ENCODE data around the gene PARD3. TPM values are rescaled to one million over a fixed set of nuclear protein-coding genes. Genes with fewer than 3 reads are reported as not detected.
A peak's percentile ranks its signal among the peaks of the same experiment; 100 is the strongest.

The PARD3 gene
- total and polyA plus RNA-seq, 10 of the 15 experiments (the other 5 are each of a cell fraction or from before 2014, with no cell fraction given) = 2.6 to 43.1 (median 13.9) TPM

DNA sequence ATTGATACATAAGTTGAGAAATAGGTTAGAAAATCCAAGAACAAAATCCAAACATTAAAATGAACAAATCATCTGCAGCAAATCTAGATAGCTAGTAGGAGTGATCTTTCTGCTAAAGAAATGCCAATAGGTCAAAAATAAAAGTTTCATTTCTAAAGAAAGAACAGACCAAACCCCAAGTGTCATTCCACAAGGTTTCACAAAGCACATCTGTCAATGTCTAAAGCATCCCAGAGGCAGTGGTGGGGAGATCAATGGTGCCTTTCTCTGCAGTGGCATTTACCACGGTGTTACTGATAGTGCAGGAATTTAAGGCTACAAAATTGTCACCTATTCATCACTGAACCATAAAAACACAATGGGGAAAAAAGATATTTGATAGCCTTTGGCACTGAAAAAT is 147.9 kb downstream of the PARD3 start:
- no peak overlapping the region for H3K9ac ChIP-seq (ENCODE audit: control insufficient read depth, insufficient read depth, low read length)
- in situ Hi-C loops (cut with MboI) (no loop called here), intact Hi-C loops (cut with micrococcal nuclease; ENCODE audit: unreplicated experiment) (loop anchor here (5.0 to 10.0 kb wide), 5 partner anchors 55 to 548 kb away; partner anchors contain the start of gene PARD3)
- no TSS peak for BruUV-seq (replicated peaks)
- no peaks in the 10 kb centered on the region for H3K79me2 ChIP-seq (ENCODE audit: control insufficient read depth, insufficient read depth, low read length)
- no peaks in the 10 kb centered on the region for H3K9me3 ChIP-seq (replicated peaks; ENCODE audit: control insufficient read depth, insufficient read depth, low read length)
- H3K4me3 ChIP-seq = no peak overlapping the region
- ChIA-PET POLR2A (no interaction called here), CTCF (interaction anchor here (0.6 to 4.7 kb wide), 19 partner anchors 11 to 544 kb away, joined by 3 to 68 read pairs (median 5); no protein-coding TSS in a partner anchor), RAD21 (ENCODE audit: unreplicated experiment) (interaction anchor here (0.7 to 3.8 kb wide), 15 partner anchors 13 to 385 kb away, joined by 3 to 33 read pairs (median 4); no protein-coding TSS in a partner anchor), SMC1A (ENCODE audit: uncharacterized antibody, unreplicated experiment) (interaction anchor here (0.7 to 4.1 kb wide), 12 partner anchors 14 to 359 kb away, joined by 3 to 54 read pairs (median 4); no protein-coding TSS in a partner anchor)
- H2AFZ ChIP-seq (ENCODE audit: control insufficient read depth, low read depth, low read length) = no peak overlapping the region
- TF ChIP-seq RUNX3 (IDR thresholded peaks at IDR 0.05; ENCODE audit: low read length) (no peak), RELA (IDR thresholded peaks at IDR 0.05; ENCODE audit: borderline replicate concordance, partially characterized antibody) (no peak), IKZF1 (conservative IDR thresholded peaks at IDR 0.05) (0 out of 2 replicates have a peak, but pooled peaks have one; percentile 8), NR2F1 (conservative IDR thresholded peaks at IDR 0.05) (peak; percentile 52), PKNOX1 (IDR thresholded peaks at IDR 0.05) (0 out of 2 replicates have a peak, but pooled peaks have one; percentile 29)
- no peaks in the 10 kb centered on the region for H3K27me3 ChIP-seq (replicated peaks in 1 of 2; ENCODE audit: control insufficient read depth in 2 of 2, insufficient read depth in 2 of 2, low read length in 1 of 2)
- no peaks in the 10 kb centered on the region for H3K36me3 ChIP-seq (ENCODE audit: control insufficient read depth in 2 of 2, insufficient read depth in 2 of 2, low read length in 1 of 2)
- no peak overlapping the region for H3K27ac ChIP-seq (ENCODE audit: control insufficient read depth, insufficient read depth)
- FAIRE-seq = peak; percentile 47
- 50% methylated on average over 1 of the region's 1 CpG for WGBS (ENCODE audit: insufficient coverage, insufficient replicate concordance, low lambda C conversion rate, missing lambda C conversion rate)
- no peak for DNase-seq (ENCODE audit: low read depth, low spot score)
- H3K4me2 ChIP-seq (ENCODE audit: control insufficient read depth, insufficient read depth) = no peak overlapping the region; the same call in 1 of the 2 replicates
- no peaks in the 10 kb centered on the region for H4K20me1 ChIP-seq (ENCODE audit: control insufficient read depth, insufficient read depth)
- peak; percentile 46 for ATAC-seq
- no peaks in the 10 kb centered on the region; the same call in 1 of the 2 replicates for H3K4me1 ChIP-seq (ENCODE audit: control insufficient read depth, insufficient read depth, low read length)

Data from GM12878 (cell line).